G401.6 (cell line): ENCODE results near the gene GCA.

ENCODE experiments used
- FAIRE-seq: peaks from 2 replicates; lab custom pipeline; 2012; peaks lifted over from hg19 to GRCh38; lab: Jason Lieb, UNC

Gene GCA

GRCh38 chr2:162343824-162344616 is at the start of gene GCA:
Gene GCA, plus strand, starts transcription at chr2:162344132. Its CDS starts 117 bp downstream, at chr2:162344249.
- no peak for FAIRE-seq

GRCh38 chr2:162295009-162295408 is 48.9 kb upstream of the GCA start:
- no peak for FAIRE-seq

DNA sequence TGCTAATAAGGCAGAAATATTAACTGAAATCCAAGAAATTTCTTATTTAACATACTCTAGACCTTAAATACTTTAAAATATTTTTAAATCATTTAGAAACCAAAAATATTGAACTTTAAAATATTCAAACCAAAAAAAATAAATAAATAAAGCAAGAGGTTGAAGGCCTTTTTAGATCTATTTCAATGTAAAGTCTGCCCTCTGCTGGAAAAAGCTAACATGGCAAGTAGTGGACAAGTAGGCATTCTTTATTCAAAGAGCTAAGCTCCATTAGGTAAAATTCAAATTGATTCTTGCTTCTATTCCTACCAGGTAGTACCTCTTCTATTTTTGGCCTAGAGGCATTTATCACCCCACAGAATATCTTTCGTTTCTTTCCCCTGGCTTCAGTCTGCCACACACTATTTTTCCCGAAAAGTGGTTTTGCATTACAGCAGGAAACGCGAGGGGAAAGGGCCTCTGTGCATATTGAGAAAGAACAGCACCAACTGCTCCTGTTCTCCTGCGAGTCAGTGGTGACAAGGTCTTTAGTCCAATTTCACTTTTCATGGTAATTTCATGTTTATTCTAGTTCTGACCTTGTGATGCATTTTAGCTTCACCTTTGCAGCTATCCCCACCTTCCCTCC is 45.9 kb upstream of the GCA start:
- FAIRE-seq = peak; percentile 97

DNA sequence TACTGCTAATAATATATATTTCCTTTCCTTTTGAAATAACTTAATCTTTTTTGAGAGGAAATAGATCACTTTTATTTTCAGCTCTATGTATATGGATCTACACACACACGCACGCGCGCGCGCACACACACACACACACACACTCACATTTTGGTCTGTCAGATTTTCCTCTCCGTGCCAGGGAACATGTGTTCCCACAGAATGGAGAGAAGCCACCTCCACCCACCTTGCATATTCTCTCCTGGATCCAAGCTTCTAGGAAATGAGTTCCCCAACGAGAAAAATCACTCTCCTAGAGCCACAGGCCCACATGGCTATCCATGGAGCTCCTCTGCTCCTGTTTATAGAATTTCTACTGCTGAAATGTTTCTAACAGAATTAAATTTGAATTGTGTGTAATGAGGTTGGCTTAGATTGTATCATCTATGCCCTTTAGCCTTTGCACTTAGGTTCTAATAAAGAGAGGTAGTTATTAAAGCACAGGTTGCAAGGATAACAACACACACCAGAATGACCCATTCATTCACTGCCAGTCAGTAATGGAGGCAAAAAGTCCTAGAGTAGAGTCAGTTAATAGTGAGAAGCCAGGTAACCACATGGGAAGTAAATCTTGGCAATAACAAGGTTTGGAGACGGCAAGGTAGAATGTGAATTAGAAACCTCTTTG is 45.1 kb upstream of the GCA start:
- no peak for FAIRE-seq

- no peak for FAIRE-seq
Observed at GRCh38 chr2:162300266-162300665, 43.7 kb upstream of the GCA start.

- peak; percentile 90 for FAIRE-seq
Observed at GRCh38 chr2:162301151-162301804, 42.7 kb upstream of the GCA start.

GRCh38 chr2:162301877-162302276 is 42.1 kb upstream of the GCA start:
- no peak for FAIRE-seq

GRCh38 chr2:162305901-162306300 is 38.0 kb upstream of the GCA start:
- no peak for FAIRE-seq

DNA sequence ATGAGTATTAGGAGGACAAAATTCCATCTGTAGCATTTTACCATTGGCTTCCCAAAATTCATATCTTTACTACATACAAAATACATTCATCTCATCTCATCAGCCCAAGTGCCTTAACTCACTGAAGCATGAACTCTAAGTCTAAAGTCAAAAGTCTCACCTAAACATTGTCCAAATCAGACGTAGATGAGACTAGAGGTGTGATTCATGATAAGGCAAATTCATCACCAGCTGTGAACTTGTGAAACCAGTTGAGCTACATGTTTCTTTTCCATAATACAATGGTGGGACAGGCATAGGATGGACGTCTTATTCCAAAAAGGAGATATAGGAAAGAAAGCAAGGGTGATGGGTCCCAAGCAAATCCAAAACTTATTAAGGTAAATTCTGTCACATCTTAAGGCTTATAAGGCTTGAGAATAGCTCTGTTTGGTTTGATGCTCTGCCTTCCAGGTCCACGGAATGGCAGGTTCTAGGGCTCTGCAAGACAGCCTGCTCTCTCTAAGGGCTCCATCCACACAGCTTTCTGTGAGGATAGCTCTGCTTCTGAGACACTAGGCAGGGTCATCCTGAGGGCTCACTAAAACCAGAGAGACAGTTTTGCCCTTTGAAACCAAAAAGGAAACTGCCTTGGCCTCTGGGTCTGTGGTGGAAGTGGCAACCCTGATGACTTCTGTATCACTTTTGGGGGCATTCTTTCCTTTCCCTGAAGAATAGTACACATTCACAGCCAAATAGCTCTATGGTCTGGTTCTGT is 35.0 kb upstream of the GCA start:
- no peak for FAIRE-seq

DNA sequence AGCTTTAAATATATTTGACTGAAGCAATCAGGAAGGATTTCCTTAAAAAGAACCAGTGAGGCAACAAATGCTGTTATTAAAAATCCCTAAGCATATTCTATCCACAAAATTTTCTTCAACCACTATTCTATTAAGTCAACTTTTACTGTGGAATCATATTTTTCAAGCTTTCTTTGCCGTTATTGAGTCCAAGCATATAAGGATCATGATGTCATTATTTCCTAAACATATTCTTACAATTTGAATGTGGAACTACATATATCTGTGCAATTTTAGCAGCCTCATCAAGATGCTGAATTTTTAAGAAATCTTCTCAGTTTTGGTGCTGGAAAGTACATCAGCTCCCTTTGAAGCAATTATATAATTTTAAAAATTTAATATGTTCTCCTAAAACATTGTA is 31.1 kb upstream of the GCA start:
- FAIRE-seq = no peak

- FAIRE-seq = no peak
Observed at GRCh38 chr2:162315938-162316337, 28.0 kb upstream of the GCA start.

GRCh38 chr2:162316590-162316989 is 27.3 kb upstream of the GCA start:
- FAIRE-seq = no peak

- FAIRE-seq = no peak
Observed at GRCh38 chr2:162317058-162317742, 26.7 kb upstream of the GCA start.

GRCh38 chr2:162317861-162318327 is 26.0 kb upstream of the GCA start:
- FAIRE-seq = no peak

DNA sequence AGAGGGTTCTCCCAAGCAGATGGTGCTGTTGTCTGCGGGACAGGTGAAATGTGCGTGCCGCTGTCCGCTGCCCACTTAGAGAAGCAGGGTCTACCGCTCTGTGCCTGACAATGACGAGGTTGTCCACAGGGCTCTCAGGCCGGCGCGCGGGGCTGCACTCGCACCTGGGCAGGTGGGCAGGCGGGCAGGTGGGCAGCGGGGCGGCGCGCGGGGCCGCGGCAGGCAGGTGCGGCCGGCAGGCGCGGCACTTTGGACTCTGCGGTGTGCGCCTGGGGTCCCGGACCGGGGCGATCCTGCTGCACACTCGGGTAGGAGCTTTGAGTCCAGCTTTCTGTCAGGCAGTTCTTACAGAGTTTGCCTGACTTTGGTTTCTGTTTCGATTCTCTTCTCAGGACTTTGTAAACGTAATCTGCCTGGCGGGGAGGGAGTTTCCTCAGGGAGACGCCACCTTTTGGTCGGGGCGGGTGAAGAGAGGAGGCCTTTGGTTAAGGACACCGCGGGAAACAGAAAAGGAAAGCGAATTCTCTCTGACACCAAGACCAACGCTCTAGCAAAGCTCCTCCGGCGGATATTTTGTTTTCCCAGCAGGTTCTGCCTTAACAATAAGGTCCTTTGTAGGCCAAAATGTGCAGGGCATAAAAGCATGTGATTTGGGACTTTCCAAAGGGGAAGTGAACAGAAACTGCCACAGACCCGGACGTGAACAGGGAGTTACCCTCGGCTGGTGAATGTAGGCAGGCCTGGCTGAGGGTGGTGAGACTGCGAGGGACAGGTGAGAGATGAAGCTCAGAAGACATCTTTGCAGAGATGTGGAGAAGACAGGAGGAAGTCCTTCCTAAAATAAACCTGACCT is 25.4 kb upstream of the GCA start, which contains the start of gene IFIH1:
TSS of gene IFIH1 (minus strand) at position 357 of the 853 bp plus-strand sequence. CDS start 377 bp downstream, outside the sequence.
- no peak for FAIRE-seq

DNA sequence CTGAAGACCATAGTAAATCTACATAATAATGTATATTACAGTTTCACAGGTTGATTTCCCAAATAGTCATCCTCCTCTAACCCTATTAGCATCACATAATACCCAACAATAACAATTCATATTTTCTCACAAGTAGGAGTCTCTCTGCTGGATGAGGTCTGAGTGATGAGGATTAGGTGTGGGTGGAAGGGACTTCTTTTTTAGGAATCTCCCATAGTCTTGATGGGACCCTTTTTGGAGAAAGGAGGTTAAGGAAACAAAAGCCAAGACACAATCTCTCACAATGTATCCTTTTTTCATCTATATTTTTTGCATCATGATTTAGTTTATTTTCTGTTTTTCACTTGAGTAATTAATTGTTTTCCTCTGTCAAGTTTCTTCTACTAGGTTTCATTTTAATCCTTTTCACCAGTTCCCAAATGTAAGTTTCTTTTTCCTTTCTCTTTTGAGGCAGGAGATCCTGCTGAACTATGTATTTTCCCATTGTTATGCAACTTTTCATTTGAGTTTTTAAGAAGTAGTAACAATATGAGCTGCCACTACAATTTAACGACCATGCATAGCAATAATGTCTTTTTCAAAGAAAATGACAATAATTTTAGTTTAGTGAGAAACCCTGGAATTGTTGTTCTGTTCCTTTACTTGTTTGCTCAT is 22.9 kb upstream of the GCA start:
- no peak for FAIRE-seq

- no peak for FAIRE-seq
Observed at GRCh38 chr2:162324953-162325352, 19.0 kb upstream of the GCA start.

- FAIRE-seq = no peak
Observed at GRCh38 chr2:162327134-162327769, 16.7 kb upstream of the GCA start.

- FAIRE-seq = no peak
Observed at GRCh38 chr2:162327806-162328205, 16.1 kb upstream of the GCA start.
